Measurements from ENCODE around the gene SMAD4.

The SMAD4 gene

GRCh38 chr18:51122266-51123045, 92.4 kb downstream of the SMAD4 start:
- H3K4me1 ChIP-seq (ENCODE audit: control insufficient read depth in 1 of 2, insufficient read depth in 2 of 2, low read length in 2 of 2): no peaks in the 10 kb centered on the region
- H3K9ac ChIP-seq (ENCODE audit: low read depth in 1 of 2, low read length in 2 of 2): no peak overlapping the region
- H3K27ac ChIP-seq (ENCODE audit: low read depth, low read length): no peak overlapping the region
- no peaks in the 10 kb centered on the region for H3K9me3 ChIP-seq (ENCODE audit: control insufficient read depth in 1 of 2, low read length in 2 of 2)
- no peaks in the 10 kb centered on the region for H3K27me3 ChIP-seq (ENCODE audit: control insufficient read depth in 1 of 2, insufficient read depth in 2 of 2, low read length in 2 of 2)
- H3K36me3 ChIP-seq (ENCODE audit: control insufficient read depth in 1 of 2, insufficient read depth in 2 of 2, low read length in 2 of 2): no peaks in the 10 kb centered on the region
- no peak overlapping the region for H3K4me3 ChIP-seq (ENCODE audit: low read depth in 1 of 2, low read length in 2 of 2)

GRCh38 chr18:51123046-51123395, 93.0 kb downstream of the SMAD4 start:
- H3K9ac ChIP-seq (ENCODE audit: low read depth in 1 of 2, low read length in 2 of 2): no peak overlapping the region
- no peak overlapping the region for H3K27ac ChIP-seq (ENCODE audit: low read depth, low read length)
- H3K4me3 ChIP-seq (ENCODE audit: low read depth in 1 of 2, low read length in 2 of 2): no peak overlapping the region
- H3K36me3 ChIP-seq (ENCODE audit: control insufficient read depth in 1 of 2, insufficient read depth in 2 of 2, low read length in 2 of 2): no peaks in the 10 kb centered on the region
- H3K4me1 ChIP-seq (ENCODE audit: control insufficient read depth in 1 of 2, insufficient read depth in 2 of 2, low read length in 2 of 2): no peaks in the 10 kb centered on the region
- no peaks in the 10 kb centered on the region for H3K27me3 ChIP-seq (ENCODE audit: control insufficient read depth in 1 of 2, insufficient read depth in 2 of 2, low read length in 2 of 2)
- H3K9me3 ChIP-seq (ENCODE audit: control insufficient read depth in 1 of 2, low read length in 2 of 2): no peaks in the 10 kb centered on the region

GRCh38 chr18:51123481-51123880, 93.5 kb downstream of the SMAD4 start:
- H3K36me3 ChIP-seq (ENCODE audit: control insufficient read depth in 1 of 2, insufficient read depth in 2 of 2, low read length in 2 of 2): no peaks in the 10 kb centered on the region
- no peaks in the 10 kb centered on the region for H3K4me1 ChIP-seq (ENCODE audit: control insufficient read depth in 1 of 2, insufficient read depth in 2 of 2, low read length in 2 of 2)
- no peaks in the 10 kb centered on the region for H3K9me3 ChIP-seq (ENCODE audit: control insufficient read depth in 1 of 2, low read length in 2 of 2)
- H3K9ac ChIP-seq (ENCODE audit: low read depth in 1 of 2, low read length in 2 of 2): no peak overlapping the region
- H3K27ac ChIP-seq (ENCODE audit: low read depth, low read length): no peak overlapping the region
- H3K27me3 ChIP-seq (ENCODE audit: control insufficient read depth in 1 of 2, insufficient read depth in 2 of 2, low read length in 2 of 2): no peaks in the 10 kb centered on the region
- H3K4me3 ChIP-seq (ENCODE audit: low read depth in 1 of 2, low read length in 2 of 2): no peak overlapping the region

DNA sequence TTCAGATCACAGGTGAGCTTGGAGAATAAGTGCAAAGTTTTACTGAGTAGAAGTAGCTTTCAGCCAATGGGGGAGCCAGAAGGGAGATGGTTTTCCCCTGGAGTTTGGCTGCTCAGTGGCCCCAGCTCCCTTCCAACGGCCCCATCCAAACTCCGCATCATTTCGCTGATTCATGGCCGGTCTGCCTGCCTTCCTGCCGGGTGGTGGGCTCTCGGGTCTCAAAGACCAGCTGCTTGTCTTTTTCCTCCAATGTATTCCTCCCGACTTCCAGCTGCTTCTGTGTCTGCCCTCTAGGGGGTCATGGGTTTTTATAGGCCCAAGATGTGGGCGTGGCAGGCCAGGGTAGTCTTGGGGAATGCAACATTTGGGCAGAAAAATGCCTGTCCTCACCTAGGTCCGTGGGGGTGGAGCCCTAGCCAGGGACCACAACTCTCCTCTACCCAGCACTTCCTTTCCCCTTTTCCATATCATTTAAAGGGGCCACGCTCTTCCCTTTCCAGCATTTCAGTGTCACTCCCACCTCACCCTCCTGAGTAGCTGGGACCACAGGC, 94.0 kb downstream of the SMAD4 start:
- H3K4me1 ChIP-seq (ENCODE audit: control insufficient read depth in 1 of 2, insufficient read depth in 2 of 2, low read length in 2 of 2): no peaks in the 10 kb centered on the region
- no peaks in the 10 kb centered on the region for H3K27me3 ChIP-seq (ENCODE audit: control insufficient read depth in 1 of 2, insufficient read depth in 2 of 2, low read length in 2 of 2)
- H3K4me3 ChIP-seq (ENCODE audit: low read depth in 1 of 2, low read length in 2 of 2): no peak overlapping the region
- H3K9ac ChIP-seq (ENCODE audit: low read depth in 1 of 2, low read length in 2 of 2): no peak overlapping the region
- H3K27ac ChIP-seq (ENCODE audit: low read depth, low read length): no peak overlapping the region
- H3K9me3 ChIP-seq (ENCODE audit: control insufficient read depth in 1 of 2, low read length in 2 of 2): no peaks in the 10 kb centered on the region
- H3K36me3 ChIP-seq (ENCODE audit: control insufficient read depth in 1 of 2, insufficient read depth in 2 of 2, low read length in 2 of 2): no peaks in the 10 kb centered on the region

- H3K9ac ChIP-seq (ENCODE audit: low read depth in 1 of 2, low read length in 2 of 2): no peak overlapping the region
- H3K4me3 ChIP-seq (ENCODE audit: low read depth in 1 of 2, low read length in 2 of 2): no peak overlapping the region
- H3K4me1 ChIP-seq (ENCODE audit: control insufficient read depth in 1 of 2, insufficient read depth in 2 of 2, low read length in 2 of 2): no peaks in the 10 kb centered on the region
- H3K27ac ChIP-seq (ENCODE audit: low read depth, low read length): no peak overlapping the region
- H3K9me3 ChIP-seq (ENCODE audit: control insufficient read depth in 1 of 2, low read length in 2 of 2): no peaks in the 10 kb centered on the region
- H3K27me3 ChIP-seq (ENCODE audit: control insufficient read depth in 1 of 2, insufficient read depth in 2 of 2, low read length in 2 of 2): no peaks in the 10 kb centered on the region
- no peaks in the 10 kb centered on the region for H3K36me3 ChIP-seq (ENCODE audit: control insufficient read depth in 1 of 2, insufficient read depth in 2 of 2, low read length in 2 of 2)
Measured at GRCh38 chr18:51125976-51126375, 96.0 kb downstream of the SMAD4 start.

- Histone ChIP-seq H3K4me1 (ENCODE audit: control insufficient read depth in 1 of 2, insufficient read depth in 2 of 2, low read length in 2 of 2) (no peaks in the 10 kb centered on the region), H3K9me3 (ENCODE audit: control insufficient read depth in 1 of 2, low read length in 2 of 2) (no peaks in the 10 kb centered on the region), H3K9ac (ENCODE audit: low read depth in 1 of 2, low read length in 2 of 2) (no peak overlapping the region), H3K27ac (ENCODE audit: low read depth, low read length) (no peak overlapping the region), H3K27me3 (ENCODE audit: control insufficient read depth in 1 of 2, insufficient read depth in 2 of 2, low read length in 2 of 2) (no peaks in the 10 kb centered on the region), H3K4me3 (ENCODE audit: low read depth in 1 of 2, low read length in 2 of 2) (no peak overlapping the region), H3K36me3 (ENCODE audit: control insufficient read depth in 1 of 2, insufficient read depth in 2 of 2, low read length in 2 of 2) (no peaks in the 10 kb centered on the region)
Measured at GRCh38 chr18:51127664-51128063, 97.7 kb downstream of the SMAD4 start.

GRCh38 chr18:51128533-51128932, 98.5 kb downstream of the SMAD4 start:
- no peaks in the 10 kb centered on the region for H3K36me3 ChIP-seq (ENCODE audit: control insufficient read depth in 1 of 2, insufficient read depth in 2 of 2, low read length in 2 of 2)
- peaks cover 0 to 2% of the 10 kb centered on the region in 2 donors for H3K27me3 ChIP-seq (ENCODE audit: control insufficient read depth in 1 of 2, insufficient read depth in 2 of 2, low read length in 2 of 2)
- H3K27ac ChIP-seq (ENCODE audit: low read depth, low read length): no peak overlapping the region
- no peak overlapping the region for H3K4me3 ChIP-seq (ENCODE audit: low read depth in 1 of 2, low read length in 2 of 2)
- H3K9me3 ChIP-seq (ENCODE audit: control insufficient read depth in 1 of 2, low read length in 2 of 2): no peaks in the 10 kb centered on the region
- no peaks in the 10 kb centered on the region for H3K4me1 ChIP-seq (ENCODE audit: control insufficient read depth in 1 of 2, insufficient read depth in 2 of 2, low read length in 2 of 2)
- H3K9ac ChIP-seq (ENCODE audit: low read depth in 1 of 2, low read length in 2 of 2): no peak overlapping the region

DNA sequence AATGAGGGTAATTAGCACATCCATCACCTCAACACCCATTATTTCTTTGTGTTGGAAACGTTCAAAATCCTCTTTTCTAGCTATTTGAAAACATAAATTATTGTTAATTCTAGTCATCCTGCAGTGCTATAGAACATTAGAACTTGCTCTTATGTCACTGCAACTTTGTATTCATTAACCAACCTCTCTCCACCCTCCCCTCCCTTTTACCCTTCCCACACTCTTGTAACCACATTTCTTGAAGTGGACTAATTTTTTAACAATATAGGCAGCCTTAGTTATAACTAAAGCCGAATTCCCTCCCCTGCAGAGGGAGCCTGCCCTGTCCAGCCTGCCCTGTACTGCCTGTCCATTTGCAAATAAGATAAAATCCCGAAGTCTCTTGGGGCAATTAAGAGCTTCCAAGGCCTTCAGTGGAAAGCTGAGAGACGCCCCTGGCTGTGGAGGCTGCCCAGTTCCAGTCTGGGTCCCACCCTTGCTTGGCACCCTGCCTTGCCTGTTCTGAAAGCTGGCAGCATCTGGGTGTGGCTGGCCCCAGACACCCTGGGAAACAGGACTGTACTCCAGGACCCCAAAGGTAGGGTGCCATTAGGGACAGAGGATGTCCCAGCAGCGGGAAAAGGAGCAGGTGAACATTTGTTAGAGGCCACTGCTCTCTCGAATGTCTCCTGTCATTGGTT, 102.4 kb downstream of the SMAD4 start:
- Histone ChIP-seq H3K9me3 (ENCODE audit: control insufficient read depth in 1 of 2, low read length in 2 of 2) (no peaks in the 10 kb centered on the region), H3K27me3 (ENCODE audit: control insufficient read depth in 1 of 2, insufficient read depth in 2 of 2, low read length in 2 of 2) (peaks cover 0 to 2% of the 10 kb centered on the region in 2 donors), H3K4me3 (ENCODE audit: low read depth in 1 of 2, low read length in 2 of 2) (no peak overlapping the region), H3K9ac (ENCODE audit: low read depth in 1 of 2, low read length in 2 of 2) (no peak overlapping the region), H3K4me1 (ENCODE audit: control insufficient read depth in 1 of 2, insufficient read depth in 2 of 2, low read length in 2 of 2) (no peaks in the 10 kb centered on the region), H3K36me3 (ENCODE audit: control insufficient read depth in 1 of 2, insufficient read depth in 2 of 2, low read length in 2 of 2) (no peaks in the 10 kb centered on the region), H3K27ac (ENCODE audit: low read depth, low read length) (no peak overlapping the region)

DNA sequence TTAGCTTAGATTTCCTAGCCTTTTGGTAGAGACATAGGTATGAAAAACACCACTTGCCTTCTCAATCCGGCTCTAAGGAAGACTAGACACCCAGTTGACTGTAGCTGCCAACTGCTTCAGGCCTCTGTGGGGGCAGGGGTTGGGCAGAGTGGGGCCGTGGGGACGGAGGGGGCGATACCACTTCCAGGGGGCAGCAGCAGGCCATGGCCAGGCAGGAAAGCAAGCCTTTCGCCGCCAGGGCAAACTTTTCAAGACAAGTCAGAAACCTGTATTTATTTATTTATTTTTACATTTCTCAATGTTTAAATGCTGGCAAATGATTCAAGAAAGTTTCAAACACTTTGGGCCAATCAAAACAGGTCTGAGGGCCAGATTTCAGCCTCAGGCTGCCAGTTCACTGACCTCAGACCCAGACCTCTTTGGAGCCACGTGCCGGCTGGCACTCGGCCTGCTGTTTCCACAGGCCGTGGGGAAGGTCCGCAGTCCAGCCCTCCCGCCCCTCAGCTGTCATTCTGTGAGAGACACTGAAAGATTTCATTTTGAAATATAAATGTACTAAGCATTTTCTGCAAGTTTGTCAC, 103.7 kb downstream of the SMAD4 start:
- Histone ChIP-seq H3K36me3 (ENCODE audit: control insufficient read depth in 1 of 2, insufficient read depth in 2 of 2, low read length in 2 of 2) (no peaks in the 10 kb centered on the region), H3K27me3 (ENCODE audit: control insufficient read depth in 1 of 2, insufficient read depth in 2 of 2, low read length in 2 of 2) (peaks cover 0 to 2% of the 10 kb centered on the region in 2 donors), H3K27ac (ENCODE audit: low read depth, low read length) (no peak overlapping the region), H3K4me1 (ENCODE audit: control insufficient read depth in 1 of 2, insufficient read depth in 2 of 2, low read length in 2 of 2) (no peaks in the 10 kb centered on the region), H3K9me3 (ENCODE audit: control insufficient read depth in 1 of 2, low read length in 2 of 2) (no peaks in the 10 kb centered on the region), H3K9ac (ENCODE audit: low read depth in 1 of 2, low read length in 2 of 2) (no peak overlapping the region), H3K4me3 (ENCODE audit: low read depth in 1 of 2, low read length in 2 of 2) (no peak overlapping the region)
